ENCODE data around the gene MYO1G. TPM values are rescaled to one million over a fixed set of nuclear protein-coding genes. Genes with fewer than 3 reads are reported as not detected.

The MYO1G gene
- total RNA-seq, 1 donor from 2014 or later, result 1.3 TPM

- ATAC-seq (no peak), DNase-seq (no peak)
- intact Hi-C loops (cut with micrococcal nuclease), result no loop called here
These were observed 7.5 kb downstream of the MYO1G start for GRCh38 chr7:44971188-44971901.

GRCh38 chr7:44970523-44971051 is 8.2 kb downstream of the MYO1G start:
- no peak for ATAC-seq
- no peak for DNase-seq
- intact Hi-C loops (cut with micrococcal nuclease), result no loop called here

- DNase-seq (no peak), ATAC-seq (no peak)
- intact Hi-C loops (cut with micrococcal nuclease), result no loop called here
These were observed 8.9 kb downstream of the MYO1G start for GRCh38 chr7:44969701-44970522.

- DNase-seq (no peak), ATAC-seq (no peak)
- intact Hi-C loops (cut with micrococcal nuclease), result no loop called here
These were observed 9.6 kb downstream of the MYO1G start for GRCh38 chr7:44969049-44969700.

GRCh38 chr7:44967571-44968446 is 11.0 kb downstream of the MYO1G start:
- no peak for ATAC-seq
- DNase-seq, result no peak
- intact Hi-C loops (cut with micrococcal nuclease), result no loop called here

- intact Hi-C loops (cut with micrococcal nuclease), result no loop called here
- ATAC-seq (no peak), DNase-seq (no peak)
These were observed 11.9 kb downstream of the MYO1G start for GRCh38 chr7:44966731-44967538.

- intact Hi-C loops (cut with micrococcal nuclease), result no loop called here
- ATAC-seq (no peak), DNase-seq (no peak)
These were observed 12.7 kb downstream of the MYO1G start for GRCh38 chr7:44965937-44966730.

GRCh38 chr7:44965441-44965903 is 13.3 kb downstream of the MYO1G start:
- DNase-seq, result no peak
- intact Hi-C loops (cut with micrococcal nuclease), result no loop called here
- ATAC-seq, result no peak

GRCh38 chr7:44964831-44965440 is 13.9 kb downstream of the MYO1G start:
- DNase-seq (no peak), ATAC-seq (no peak)
- intact Hi-C loops (cut with micrococcal nuclease), result no loop called here

- DNase-seq (no peak), ATAC-seq (no peak)
- intact Hi-C loops (cut with micrococcal nuclease), result no loop called here
These were observed 14.4 kb downstream of the MYO1G start for GRCh38 chr7:44964384-44964830.

GRCh38 chr7:44963364-44964290 is 15.2 kb downstream of the MYO1G start:
- intact Hi-C loops (cut with micrococcal nuclease), result no loop called here
- no peak for ATAC-seq
- DNase-seq, result no peak

- DNase-seq (peak; percentile 59), ATAC-seq (peak; percentile 74)
- intact Hi-C loops (cut with micrococcal nuclease), result no loop called here
These were observed 16.1 kb downstream of the MYO1G start for GRCh38 chr7:44962483-44963251.

- no peak for DNase-seq
- intact Hi-C loops (cut with micrococcal nuclease), result no loop called here
- peak; percentile 16 for ATAC-seq
These were observed 16.9 kb downstream of the MYO1G start for GRCh38 chr7:44961844-44962482.

GRCh38 chr7:44960011-44960580 is 18.7 kb downstream of the MYO1G start:
- DNase-seq, result no peak
- intact Hi-C loops (cut with micrococcal nuclease), result no loop called here
- ATAC-seq, result no peak
